WTC11 (cell line): ENCODE data around the gene HOXB8. TPM values are rescaled to one million over a fixed set of nuclear protein-coding genes. Genes with fewer than 3 reads are reported as not detected.

Experiments
- ATAC-seq: fragments of 200-7000 bp; cut with Tn5 transposase; 2 replicates; pipeline ENCODE4 v1.10.0; 2021; ENCODE audit warnings: mild to moderate bottlenecking, moderate library complexity
- CTCF ChIA-PET: fragments of 300-600 bp; sonication (Branson Sonifier 250); formaldehyde crosslinking; loops from one replicate; lab custom pipeline; 2021; ENCODE audit warnings: antibody characterized with exemption; lab: Charles Lee
- POLR2A ChIA-PET: fragments of 350-600 bp; sonication (Branson Sonifier 250); formaldehyde crosslinking; loops from one replicate; lab custom pipeline; 2021; ENCODE audit warnings: antibody characterized with exemption; lab: Charles Lee
- DNase-seq: peaks from one replicate; pipeline ENCODE4 v3.0.0; 2021; ENCODE audit warnings: low spot score
- H3K27ac Mint-ChIP-seq: 2 replicates; pipeline ENCODE4 v1.8.0; 2021; ENCODE audit warnings: mixed read lengths
- H3K27me3 Mint-ChIP-seq: 2 replicates; pipeline ENCODE4 v1.8.0; 2021; ENCODE audit warnings: low read depth, mild to moderate bottlenecking, moderate library complexity, mixed read lengths
- H3K36me3 Mint-ChIP-seq: 2 replicates; pipeline ENCODE4 v1.8.0; 2021; ENCODE audit warnings: mixed read lengths
- H3K4me1 Mint-ChIP-seq: 2 replicates; pipeline ENCODE4 v1.8.0; 2022; ENCODE audit warnings: mixed read lengths
- H3K4me3 Mint-ChIP-seq: 2 replicates; pipeline ENCODE4 v1.8.0; 2021; ENCODE audit warnings: mild to moderate bottlenecking, moderate library complexity, mixed read lengths
- H3K9me3 Mint-ChIP-seq: 2 replicates; pipeline ENCODE4 v1.8.0; 2021; ENCODE audit warnings: mixed read lengths
- ATF6 ChIP-seq: sonication (generic); formaldehyde crosslinking; IDR thresholded peaks from 2 replicates; pipeline ENCODE4 v1.8.1; 2023; ENCODE audit warnings: mild to moderate bottlenecking, missing genetic modification reagents
- FOXJ3 ChIP-seq: sonication (generic); formaldehyde crosslinking; IDR thresholded peaks from 2 replicates; pipeline ENCODE4 v1.9.0; 2021; ENCODE audit warnings: missing genetic modification reagents, mild to moderate bottlenecking, borderline replicate concordance
- NFATC4 ChIP-seq: fragments of 250-450 bp; sonication (Bioruptor Pico); IDR thresholded peaks from 2 replicates; pipeline ENCODE4 v1.9.0; 2021; ENCODE audit warnings: mild to moderate bottlenecking
- NR2C2 ChIP-seq: sonication (generic); formaldehyde crosslinking; IDR thresholded peaks from 2 replicates; pipeline ENCODE4 v1.8.0; 2022; ENCODE audit warnings: mild to moderate bottlenecking, missing genetic modification reagents
- PRRX2 ChIP-seq: fragments of 250-450 bp; sonication (Bioruptor Pico); IDR thresholded peaks from 2 replicates; pipeline ENCODE4 v1.8.0; 2021; ENCODE audit warnings: mild to moderate bottlenecking
- RELA ChIP-seq: sonication (generic); formaldehyde crosslinking; IDR thresholded peaks from 2 replicates; pipeline ENCODE4 v1.8.1; 2022; ENCODE audit warnings: missing genetic modification reagents, mild to moderate bottlenecking, borderline replicate concordance
- SMAD3 ChIP-seq: sonication (generic); formaldehyde crosslinking; IDR thresholded peaks from 2 replicates; pipeline ENCODE4 v1.8.0; 2022; ENCODE audit warnings: missing genetic modification reagents, mild to moderate bottlenecking, borderline replicate concordance
- TP53 ChIP-seq: sonication (generic); formaldehyde crosslinking; IDR thresholded peaks from 2 replicates; pipeline ENCODE4 v1.8.1; 2023; ENCODE audit warnings: mild to moderate bottlenecking, missing genetic modification reagents
- ZNF317 ChIP-seq: sonication (generic); formaldehyde crosslinking; IDR thresholded peaks from 2 replicates; pipeline ENCODE4 v1.8.1; 2023; ENCODE audit warnings: low read depth, mild to moderate bottlenecking, moderate library complexity, missing genetic modification reagents, borderline replicate concordance
- total RNA-seq: library from RNA; stranded (reverse); gene quantifications from 3 replicates; pipeline ENCODE4 v1.2.3, GENCODE V29; 2021
- TF ChIP-seq, protein P1 (sequence below): sonication (generic); formaldehyde crosslinking; IDR thresholded peaks from 2 replicates; pipeline ENCODE4 v1.8.1; 2023; ENCODE audit warnings: mild to moderate bottlenecking, moderate library complexity, missing genetic modification reagents
- TF ChIP-seq, protein P2 (sequence below): sonication (generic); formaldehyde crosslinking; IDR thresholded peaks from 2 replicates; pipeline ENCODE4 v1.8.1; 2022; ENCODE audit warnings: low read depth, mild to moderate bottlenecking, moderate library complexity, missing genetic modification reagents, borderline replicate concordance
- TF ChIP-seq, protein P3 (sequence below): sonication (generic); formaldehyde crosslinking; IDR thresholded peaks from 2 replicates; pipeline ENCODE4 v1.8.0; 2022; ENCODE audit warnings: mild to moderate bottlenecking, missing genetic modification reagents
- TF ChIP-seq, protein P4 (sequence below): fragments of 250-450 bp; sonication (Bioruptor Pico); IDR thresholded peaks from 2 replicates; pipeline ENCODE4 v1.9.0; 2021; ENCODE audit warnings: mild to moderate bottlenecking
- TF ChIP-seq, protein P5 (sequence below): fragments of 200-600 bp; IDR thresholded peaks from 2 replicates; pipeline ENCODE4 v1.8.0; 2022; ENCODE audit warnings: antibody characterized with exemption

The HOXB8 gene
- total RNA-seq, 1 experiment from 2014 or later: not detected

DNA sequence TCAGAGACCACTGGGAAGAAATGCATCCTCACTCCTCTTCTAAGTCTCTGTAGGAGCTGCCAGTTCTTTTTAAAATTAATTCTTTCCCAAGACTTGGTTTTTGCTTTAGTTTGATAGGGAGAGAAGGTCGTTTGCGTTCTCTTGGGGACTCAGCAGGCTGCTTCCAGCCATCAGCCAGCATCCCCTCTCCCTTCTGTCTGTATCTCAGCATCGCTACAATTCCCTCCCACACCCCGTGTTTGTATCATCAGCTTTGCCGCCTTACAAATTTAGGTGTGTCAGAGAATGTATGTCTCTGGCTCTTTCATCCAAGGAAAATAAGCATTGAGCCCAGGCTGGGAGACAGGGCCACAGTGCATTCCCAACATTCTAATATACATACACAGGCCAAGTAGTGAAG is 15.7 kb downstream of the HOXB8 start:
- no peak for ATAC-seq
- POLR2A ChIA-PET: no interaction called here

DNA sequence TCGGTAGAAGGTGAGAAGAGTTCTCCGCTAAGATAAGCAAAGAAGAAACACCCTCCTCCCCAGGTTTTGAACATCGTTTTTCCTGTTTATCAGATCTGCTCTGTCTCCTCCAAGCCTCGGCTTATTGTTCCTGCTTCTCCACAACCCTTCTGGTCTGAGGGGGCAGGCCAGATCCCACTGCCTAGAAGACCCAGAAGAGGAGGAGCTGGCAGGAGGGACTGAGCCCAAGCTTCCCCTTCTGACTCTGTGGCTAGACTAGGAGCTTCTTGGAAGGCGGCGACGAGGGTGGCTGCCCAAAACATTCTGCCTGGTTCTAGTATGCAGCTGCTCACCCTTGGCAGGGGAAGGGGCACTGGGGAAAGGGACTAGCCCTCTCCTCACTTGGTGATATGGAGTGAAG is 16.4 kb downstream of the HOXB8 start:
- H3K4me3 Mint-ChIP-seq: no peak overlapping the region
- CTCF ChIA-PET: interaction anchor here (1.5 kb wide), 1 partner anchor 14 kb away, joined by 5 read pairs; no protein-coding TSS in a partner anchor
- no peak for ATAC-seq

More for the DNA sequence above, 15.7 kb downstream of the HOXB8 start:
- Mint-ChIP-seq H3K9me3 (no peaks in the 10 kb centered on the region), H3K4me1 (peaks cover 37% of the 10 kb centered on the region), H3K27me3 (peaks cover 100% of the 10 kb centered on the region; the same call in 1 of the 2 replicates), H3K27ac (no peak overlapping the region), H3K36me3 (peaks cover 2% of the 10 kb centered on the region; the same call in 1 of the 2 replicates), H3K4me3 (no peak overlapping the region)
- CTCF ChIA-PET: no interaction called here
- TF ChIP-seq FOXJ3 (CRISPR knock-in tag): no peak
- TF ChIP-seq, protein P1, sequence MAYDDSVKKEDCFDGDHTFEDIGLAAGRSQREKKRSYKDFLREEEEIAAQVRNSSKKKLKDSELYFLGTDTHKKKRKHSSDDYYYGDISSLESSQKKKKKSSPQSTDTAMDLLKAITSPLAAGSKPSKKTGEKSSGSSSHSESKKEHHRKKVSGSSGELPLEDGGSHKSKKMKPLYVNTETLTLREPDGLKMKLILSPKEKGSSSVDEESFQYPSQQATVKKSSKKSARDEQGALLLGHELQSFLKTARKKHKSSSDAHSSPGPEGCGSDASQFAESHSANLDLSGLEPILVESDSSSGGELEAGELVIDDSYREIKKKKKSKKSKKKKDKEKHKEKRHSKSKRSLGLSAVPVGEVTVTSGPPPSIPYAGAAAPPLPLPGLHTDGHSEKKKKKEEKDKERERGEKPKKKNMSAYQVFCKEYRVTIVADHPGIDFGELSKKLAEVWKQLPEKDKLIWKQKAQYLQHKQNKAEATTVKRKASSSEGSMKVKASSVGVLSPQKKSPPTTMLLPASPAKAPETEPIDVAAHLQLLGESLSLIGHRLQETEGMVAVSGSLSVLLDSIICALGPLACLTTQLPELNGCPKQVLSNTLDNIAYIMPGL (CRISPR knock-in tag): no peak
- TF ChIP-seq, protein P2, sequence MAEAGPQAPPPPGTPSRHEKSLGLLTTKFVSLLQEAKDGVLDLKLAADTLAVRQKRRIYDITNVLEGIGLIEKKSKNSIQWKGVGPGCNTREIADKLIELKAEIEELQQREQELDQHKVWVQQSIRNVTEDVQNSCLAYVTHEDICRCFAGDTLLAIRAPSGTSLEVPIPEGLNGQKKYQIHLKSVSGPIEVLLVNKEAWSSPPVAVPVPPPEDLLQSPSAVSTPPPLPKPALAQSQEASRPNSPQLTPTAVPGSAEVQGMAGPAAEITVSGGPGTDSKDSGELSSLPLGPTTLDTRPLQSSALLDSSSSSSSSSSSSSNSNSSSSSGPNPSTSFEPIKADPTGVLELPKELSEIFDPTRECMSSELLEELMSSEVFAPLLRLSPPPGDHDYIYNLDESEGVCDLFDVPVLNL (CRISPR knock-in tag): no peak
- TF ChIP-seq PRRX2 (CRISPR knock-in tag): no peak
- TF ChIP-seq, protein P3, sequence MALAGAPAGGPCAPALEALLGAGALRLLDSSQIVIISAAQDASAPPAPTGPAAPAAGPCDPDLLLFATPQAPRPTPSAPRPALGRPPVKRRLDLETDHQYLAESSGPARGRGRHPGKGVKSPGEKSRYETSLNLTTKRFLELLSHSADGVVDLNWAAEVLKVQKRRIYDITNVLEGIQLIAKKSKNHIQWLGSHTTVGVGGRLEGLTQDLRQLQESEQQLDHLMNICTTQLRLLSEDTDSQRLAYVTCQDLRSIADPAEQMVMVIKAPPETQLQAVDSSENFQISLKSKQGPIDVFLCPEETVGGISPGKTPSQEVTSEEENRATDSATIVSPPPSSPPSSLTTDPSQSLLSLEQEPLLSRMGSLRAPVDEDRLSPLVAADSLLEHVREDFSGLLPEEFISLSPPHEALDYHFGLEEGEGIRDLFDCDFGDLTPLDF (CRISPR knock-in tag): no peak
- TF ChIP-seq, protein P4, sequence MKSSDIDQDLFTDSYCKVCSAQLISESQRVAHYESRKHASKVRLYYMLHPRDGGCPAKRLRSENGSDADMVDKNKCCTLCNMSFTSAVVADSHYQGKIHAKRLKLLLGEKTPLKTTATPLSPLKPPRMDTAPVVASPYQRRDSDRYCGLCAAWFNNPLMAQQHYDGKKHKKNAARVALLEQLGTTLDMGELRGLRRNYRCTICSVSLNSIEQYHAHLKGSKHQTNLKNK: no peak
- no peak for TF ChIP-seq SMAD3
- no peak for TF ChIP-seq RELA (CRISPR knock-in tag)
- TF ChIP-seq ATF6 (CRISPR knock-in tag): no peak
- no peak for DNase-seq

More for the DNA sequence above, 16.4 kb downstream of the HOXB8 start:
- Mint-ChIP-seq H3K9me3 (no peaks in the 10 kb centered on the region), H3K27me3 (peaks cover 100% of the 10 kb centered on the region; the same call in 1 of the 2 replicates)
- DNase-seq: no peak
- TF ChIP-seq NFATC4 (CRISPR knock-in tag) (no peak), ZNF317 (CRISPR knock-in tag) (no peak), TP53 (CRISPR knock-in tag) (no peak), NR2C2 (CRISPR knock-in tag) (no peak)
- TF ChIP-seq, protein P5, sequence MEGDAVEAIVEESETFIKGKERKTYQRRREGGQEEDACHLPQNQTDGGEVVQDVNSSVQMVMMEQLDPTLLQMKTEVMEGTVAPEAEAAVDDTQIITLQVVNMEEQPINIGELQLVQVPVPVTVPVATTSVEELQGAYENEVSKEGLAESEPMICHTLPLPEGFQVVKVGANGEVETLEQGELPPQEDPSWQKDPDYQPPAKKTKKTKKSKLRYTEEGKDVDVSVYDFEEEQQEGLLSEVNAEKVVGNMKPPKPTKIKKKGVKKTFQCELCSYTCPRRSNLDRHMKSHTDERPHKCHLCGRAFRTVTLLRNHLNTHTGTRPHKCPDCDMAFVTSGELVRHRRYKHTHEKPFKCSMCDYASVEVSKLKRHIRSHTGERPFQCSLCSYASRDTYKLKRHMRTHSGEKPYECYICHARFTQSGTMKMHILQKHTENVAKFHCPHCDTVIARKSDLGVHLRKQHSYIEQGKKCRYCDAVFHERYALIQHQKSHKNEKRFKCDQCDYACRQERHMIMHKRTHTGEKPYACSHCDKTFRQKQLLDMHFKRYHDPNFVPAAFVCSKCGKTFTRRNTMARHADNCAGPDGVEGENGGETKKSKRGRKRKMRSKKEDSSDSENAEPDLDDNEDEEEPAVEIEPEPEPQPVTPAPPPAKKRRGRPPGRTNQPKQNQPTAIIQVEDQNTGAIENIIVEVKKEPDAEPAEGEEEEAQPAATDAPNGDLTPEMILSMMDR: no peak
- TF ChIP-seq, all 79 proteins: peak for 0
- H3K27ac Mint-ChIP-seq: no peak overlapping the region
- peaks cover 2% of the 10 kb centered on the region; the same call in 1 of the 2 replicates for H3K36me3 Mint-ChIP-seq
- POLR2A ChIA-PET: interaction anchor here (0.8 kb wide), 1 partner anchor 63 kb away, joined by 5 read pairs; no protein-coding TSS in a partner anchor
- peaks cover 41% of the 10 kb centered on the region for H3K4me1 Mint-ChIP-seq
